ENCODE data around the gene ANKDD1B. TPM values are rescaled to one million over a fixed set of nuclear protein-coding genes. Genes with fewer than 3 reads are reported as not detected.

Gene ANKDD1B
- total and polyA plus RNA-seq, 2 experiments from 2014 or later, result 0.40 to 0.73 TPM

DNA sequence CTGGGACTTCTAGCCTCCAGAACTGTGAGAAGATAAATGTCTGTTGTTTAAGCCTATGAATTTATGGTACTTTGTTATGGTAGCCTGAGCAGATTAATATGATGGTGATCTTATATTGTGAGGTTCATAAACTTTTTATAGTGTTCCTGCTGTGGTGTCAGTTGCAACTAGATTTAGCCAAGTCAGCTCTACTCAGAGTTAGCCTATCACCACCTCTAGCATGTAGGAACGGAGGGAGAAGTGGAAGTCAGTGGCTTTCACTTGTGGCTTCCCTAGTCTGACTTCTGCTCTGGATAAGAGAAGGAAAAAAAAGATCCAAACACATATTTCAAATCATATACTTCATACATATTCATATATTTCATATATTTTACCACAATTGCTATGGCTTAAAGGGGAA is 99.4 kb downstream of the ANKDD1B start:
- H3K27me3 ChIP-seq (ENCODE audit: insufficient read depth), result no peaks in the 10 kb centered on the region
- peaks cover 33% of the 10 kb centered on the region for H3K79me2 ChIP-seq (replicated peaks; ENCODE audit: insufficient read depth)
- no peaks in the 10 kb centered on the region for H3K9me2 ChIP-seq (ENCODE audit: insufficient read depth)
- DNase-seq (ENCODE audit: low spot score) (no peak), ATAC-seq (no peak)
- H3K27me3 Mint-ChIP-seq (ENCODE audit: insufficient read depth, low read depth, poor library complexity), result peaks cover 2% of the 10 kb centered on the region
- H2AFZ ChIP-seq, result no peak overlapping the region
- H3F3A ChIP-seq (replicated peaks; ENCODE audit: low read depth), result no peaks in the 10 kb centered on the region
- no peak overlapping the region for H3K4me3 Mint-ChIP-seq
- peaks cover 8% of the 10 kb centered on the region; the same call in 2 of the 3 replicates for H3K36me3 Mint-ChIP-seq (ENCODE audit: low read depth)
- no peak overlapping the region for H3K27ac Mint-ChIP-seq
- H3K4me1 Mint-ChIP-seq, result peaks cover 2% of the 10 kb centered on the region; the same call in 2 of the 3 replicates
- H3K36me3 ChIP-seq (ENCODE audit: insufficient read depth), result 0 out of 2 replicates have a peak, but pooled peaks cover 7% of the 10 kb centered on the region
- no peak overlapping the region for H3K27ac ChIP-seq (ENCODE audit: low read depth)
- no peak overlapping the region for H3K4me2 ChIP-seq
- TF ChIP-seq ZNF114 (CRISPR knock-in tag; IDR thresholded peaks at IDR 0.05) (no peak), JUNB (IDR thresholded peaks at IDR 0.05; ENCODE audit: unreplicated experiment) (no peak), EZH2 (IDR thresholded peaks at IDR 0.05; ENCODE audit: low read depth, unreplicated experiment) (no peak), STAT1 (IDR thresholded peaks at IDR 0.05; ENCODE audit: unreplicated experiment) (no peak)
- TF ChIP-seq, protein P1, sequence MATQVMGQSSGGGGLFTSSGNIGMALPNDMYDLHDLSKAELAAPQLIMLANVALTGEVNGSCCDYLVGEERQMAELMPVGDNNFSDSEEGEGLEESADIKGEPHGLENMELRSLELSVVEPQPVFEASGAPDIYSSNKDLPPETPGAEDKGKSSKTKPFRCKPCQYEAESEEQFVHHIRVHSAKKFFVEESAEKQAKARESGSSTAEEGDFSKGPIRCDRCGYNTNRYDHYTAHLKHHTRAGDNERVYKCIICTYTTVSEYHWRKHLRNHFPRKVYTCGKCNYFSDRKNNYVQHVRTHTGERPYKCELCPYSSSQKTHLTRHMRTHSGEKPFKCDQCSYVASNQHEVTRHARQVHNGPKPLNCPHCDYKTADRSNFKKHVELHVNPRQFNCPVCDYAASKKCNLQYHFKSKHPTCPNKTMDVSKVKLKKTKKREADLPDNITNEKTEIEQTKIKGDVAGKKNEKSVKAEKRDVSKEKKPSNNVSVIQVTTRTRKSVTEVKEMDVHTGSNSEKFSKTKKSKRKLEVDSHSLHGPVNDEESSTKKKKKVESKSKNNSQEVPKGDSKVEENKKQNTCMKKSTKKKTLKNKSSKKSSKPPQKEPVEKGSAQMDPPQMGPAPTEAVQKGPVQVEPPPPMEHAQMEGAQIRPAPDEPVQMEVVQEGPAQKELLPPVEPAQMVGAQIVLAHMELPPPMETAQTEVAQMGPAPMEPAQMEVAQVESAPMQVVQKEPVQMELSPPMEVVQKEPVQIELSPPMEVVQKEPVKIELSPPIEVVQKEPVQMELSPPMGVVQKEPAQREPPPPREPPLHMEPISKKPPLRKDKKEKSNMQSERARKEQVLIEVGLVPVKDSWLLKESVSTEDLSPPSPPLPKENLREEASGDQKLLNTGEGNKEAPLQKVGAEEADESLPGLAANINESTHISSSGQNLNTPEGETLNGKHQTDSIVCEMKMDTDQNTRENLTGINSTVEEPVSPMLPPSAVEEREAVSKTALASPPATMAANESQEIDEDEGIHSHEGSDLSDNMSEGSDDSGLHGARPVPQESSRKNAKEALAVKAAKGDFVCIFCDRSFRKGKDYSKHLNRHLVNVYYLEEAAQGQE (IDR thresholded peaks at IDR 0.05; ENCODE audit: unreplicated experiment), result no peak
- TF ChIP-seq, protein P2, sequence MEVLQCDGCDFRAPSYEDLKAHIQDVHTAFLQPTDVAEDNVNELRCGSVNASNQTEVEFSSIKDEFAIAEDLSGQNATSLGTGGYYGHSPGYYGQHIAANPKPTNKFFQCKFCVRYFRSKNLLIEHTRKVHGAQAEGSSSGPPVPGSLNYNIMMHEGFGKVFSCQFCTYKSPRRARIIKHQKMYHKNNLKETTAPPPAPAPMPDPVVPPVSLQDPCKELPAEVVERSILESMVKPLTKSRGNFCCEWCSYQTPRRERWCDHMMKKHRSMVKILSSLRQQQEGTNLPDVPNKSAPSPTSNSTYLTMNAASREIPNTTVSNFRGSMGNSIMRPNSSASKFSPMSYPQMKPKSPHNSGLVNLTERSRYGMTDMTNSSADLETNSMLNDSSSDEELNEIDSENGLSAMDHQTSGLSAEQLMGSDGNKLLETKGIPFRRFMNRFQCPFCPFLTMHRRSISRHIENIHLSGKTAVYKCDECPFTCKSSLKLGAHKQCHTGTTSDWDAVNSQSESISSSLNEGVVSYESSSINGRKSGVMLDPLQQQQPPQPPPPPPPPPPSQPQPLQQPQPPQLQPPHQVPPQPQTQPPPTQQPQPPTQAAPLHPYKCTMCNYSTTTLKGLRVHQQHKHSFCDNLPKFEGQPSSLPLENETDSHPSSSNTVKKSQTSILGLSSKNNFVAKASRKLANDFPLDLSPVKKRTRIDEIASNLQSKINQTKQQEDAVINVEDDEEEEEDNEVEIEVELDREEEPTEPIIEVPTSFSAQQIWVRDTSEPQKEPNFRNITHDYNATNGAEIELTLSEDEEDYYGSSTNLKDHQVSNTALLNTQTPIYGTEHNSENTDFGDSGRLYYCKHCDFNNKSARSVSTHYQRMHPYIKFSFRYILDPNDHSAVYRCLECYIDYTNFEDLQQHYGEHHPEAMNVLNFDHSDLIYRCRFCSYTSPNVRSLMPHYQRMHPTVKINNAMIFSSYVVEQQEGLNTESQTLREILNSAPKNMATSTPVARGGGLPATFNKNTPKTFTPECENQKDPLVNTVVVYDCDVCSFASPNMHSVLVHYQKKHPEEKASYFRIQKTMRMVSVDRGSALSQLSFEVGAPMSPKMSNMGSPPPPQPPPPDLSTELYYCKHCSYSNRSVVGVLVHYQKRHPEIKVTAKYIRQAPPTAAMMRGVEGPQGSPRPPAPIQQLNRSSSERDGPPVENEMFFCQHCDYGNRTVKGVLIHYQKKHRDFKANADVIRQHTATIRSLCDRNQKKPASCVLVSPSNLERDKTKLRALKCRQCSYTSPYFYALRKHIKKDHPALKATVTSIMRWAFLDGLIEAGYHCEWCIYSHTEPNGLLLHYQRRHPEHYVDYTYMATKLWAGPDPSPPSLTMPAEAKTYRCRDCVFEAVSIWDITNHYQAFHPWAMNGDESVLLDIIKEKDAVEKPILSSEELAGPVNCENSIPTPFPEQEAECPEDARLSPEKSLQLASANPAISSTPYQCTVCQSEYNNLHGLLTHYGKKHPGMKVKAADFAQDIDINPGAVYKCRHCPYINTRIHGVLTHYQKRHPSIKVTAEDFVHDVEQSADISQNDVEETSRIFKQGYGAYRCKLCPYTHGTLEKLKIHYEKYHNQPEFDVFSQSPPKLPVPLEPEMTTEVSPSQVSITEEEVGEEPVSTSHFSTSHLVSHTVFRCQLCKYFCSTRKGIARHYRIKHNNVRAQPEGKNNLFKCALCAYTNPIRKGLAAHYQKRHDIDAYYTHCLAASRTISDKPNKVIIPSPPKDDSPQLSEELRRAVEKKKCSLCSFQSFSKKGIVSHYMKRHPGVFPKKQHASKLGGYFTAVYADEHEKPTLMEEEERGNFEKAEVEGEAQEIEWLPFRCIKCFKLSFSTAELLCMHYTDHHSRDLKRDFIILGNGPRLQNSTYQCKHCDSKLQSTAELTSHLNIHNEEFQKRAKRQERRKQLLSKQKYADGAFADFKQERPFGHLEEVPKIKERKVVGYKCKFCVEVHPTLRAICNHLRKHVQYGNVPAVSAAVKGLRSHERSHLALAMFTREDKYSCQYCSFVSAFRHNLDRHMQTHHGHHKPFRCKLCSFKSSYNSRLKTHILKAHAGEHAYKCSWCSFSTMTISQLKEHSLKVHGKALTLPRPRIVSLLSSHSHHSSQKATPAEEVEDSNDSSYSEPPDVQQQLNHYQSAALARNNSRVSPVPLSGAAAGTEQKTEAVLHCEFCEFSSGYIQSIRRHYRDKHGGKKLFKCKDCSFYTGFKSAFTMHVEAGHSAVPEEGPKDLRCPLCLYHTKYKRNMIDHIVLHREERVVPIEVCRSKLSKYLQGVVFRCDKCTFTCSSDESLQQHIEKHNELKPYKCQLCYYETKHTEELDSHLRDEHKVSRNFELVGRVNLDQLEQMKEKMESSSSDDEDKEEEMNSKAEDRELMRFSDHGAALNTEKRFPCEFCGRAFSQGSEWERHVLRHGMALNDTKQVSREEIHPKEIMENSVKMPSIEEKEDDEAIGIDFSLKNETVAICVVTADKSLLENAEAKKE (CRISPR knock-in tag; IDR thresholded peaks at IDR 0.05), result no peak
- TF ChIP-seq, protein P3, sequence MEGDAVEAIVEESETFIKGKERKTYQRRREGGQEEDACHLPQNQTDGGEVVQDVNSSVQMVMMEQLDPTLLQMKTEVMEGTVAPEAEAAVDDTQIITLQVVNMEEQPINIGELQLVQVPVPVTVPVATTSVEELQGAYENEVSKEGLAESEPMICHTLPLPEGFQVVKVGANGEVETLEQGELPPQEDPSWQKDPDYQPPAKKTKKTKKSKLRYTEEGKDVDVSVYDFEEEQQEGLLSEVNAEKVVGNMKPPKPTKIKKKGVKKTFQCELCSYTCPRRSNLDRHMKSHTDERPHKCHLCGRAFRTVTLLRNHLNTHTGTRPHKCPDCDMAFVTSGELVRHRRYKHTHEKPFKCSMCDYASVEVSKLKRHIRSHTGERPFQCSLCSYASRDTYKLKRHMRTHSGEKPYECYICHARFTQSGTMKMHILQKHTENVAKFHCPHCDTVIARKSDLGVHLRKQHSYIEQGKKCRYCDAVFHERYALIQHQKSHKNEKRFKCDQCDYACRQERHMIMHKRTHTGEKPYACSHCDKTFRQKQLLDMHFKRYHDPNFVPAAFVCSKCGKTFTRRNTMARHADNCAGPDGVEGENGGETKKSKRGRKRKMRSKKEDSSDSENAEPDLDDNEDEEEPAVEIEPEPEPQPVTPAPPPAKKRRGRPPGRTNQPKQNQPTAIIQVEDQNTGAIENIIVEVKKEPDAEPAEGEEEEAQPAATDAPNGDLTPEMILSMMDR (conservative IDR thresholded peaks at IDR 0.05; ENCODE audit: low read depth in 2 of 2), result no peak
- no peak overlapping the region for H3K4me3 ChIP-seq
- H3K4me1 ChIP-seq (ENCODE audit: insufficient read depth), result peaks cover 1% of the 10 kb centered on the region; the same call in 1 of the 2 replicates
- no peaks in the 10 kb centered on the region for H3K9me3 Mint-ChIP-seq
- H4K20me1 ChIP-seq (replicated peaks; ENCODE audit: insufficient read depth), result no peaks in the 10 kb centered on the region

Data from GM23338 (cell line).